ENCODE measurements around the gene CTXND2.
"Not testable (repeated sequence)": the region's sequence is repeated elsewhere in the genome, so short reads cannot be mapped to it uniquely, and the experiment has no call there.

CTXND2 gene

GRCh38 chr1:150888727-150889126 is 1.8 kb downstream of the CTXND2 start:
- Histone ChIP-seq H3K79me2 (ENCODE audit: insufficient read depth, low read depth) (no peaks in the 10 kb centered on the region), H3K9ac (no peak overlapping the region), H3K36me3 (ENCODE audit: insufficient read depth) (no peaks in the 10 kb centered on the region), H3K4me2 (no peak overlapping the region), H3K27ac (no peak overlapping the region), H4K20me1 (ENCODE audit: insufficient read depth) (no peaks in the 10 kb centered on the region), H2AFZ (ENCODE audit: low read depth) (no peak overlapping the region), H3K27me3 (ENCODE audit: insufficient read depth, low read depth) (no peaks in the 10 kb centered on the region), H3K4me3 (IDR thresholded peaks at IDR 0.05; ENCODE audit: insufficient read depth, low read depth, low read length) (no peak overlapping the region), H3K4me1 (ENCODE audit: low read depth, poor library complexity, severe bottlenecking) (peaks cover 21% of the 10 kb centered on the region)
- TF ChIP-seq, protein P1, sequence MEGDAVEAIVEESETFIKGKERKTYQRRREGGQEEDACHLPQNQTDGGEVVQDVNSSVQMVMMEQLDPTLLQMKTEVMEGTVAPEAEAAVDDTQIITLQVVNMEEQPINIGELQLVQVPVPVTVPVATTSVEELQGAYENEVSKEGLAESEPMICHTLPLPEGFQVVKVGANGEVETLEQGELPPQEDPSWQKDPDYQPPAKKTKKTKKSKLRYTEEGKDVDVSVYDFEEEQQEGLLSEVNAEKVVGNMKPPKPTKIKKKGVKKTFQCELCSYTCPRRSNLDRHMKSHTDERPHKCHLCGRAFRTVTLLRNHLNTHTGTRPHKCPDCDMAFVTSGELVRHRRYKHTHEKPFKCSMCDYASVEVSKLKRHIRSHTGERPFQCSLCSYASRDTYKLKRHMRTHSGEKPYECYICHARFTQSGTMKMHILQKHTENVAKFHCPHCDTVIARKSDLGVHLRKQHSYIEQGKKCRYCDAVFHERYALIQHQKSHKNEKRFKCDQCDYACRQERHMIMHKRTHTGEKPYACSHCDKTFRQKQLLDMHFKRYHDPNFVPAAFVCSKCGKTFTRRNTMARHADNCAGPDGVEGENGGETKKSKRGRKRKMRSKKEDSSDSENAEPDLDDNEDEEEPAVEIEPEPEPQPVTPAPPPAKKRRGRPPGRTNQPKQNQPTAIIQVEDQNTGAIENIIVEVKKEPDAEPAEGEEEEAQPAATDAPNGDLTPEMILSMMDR (conservative IDR thresholded peaks at IDR 0.05; ENCODE audit: low read depth, low read length), result no peak

- Histone ChIP-seq H2AFZ (ENCODE audit: low read depth) (peak overlapping the region; percentile 29; the same call in 1 of the 2 replicates), H3K27ac (peak overlapping the region; percentile 2; the same call in 1 of the 2 replicates), H3K9ac (no peak overlapping the region), H3K4me3 (IDR thresholded peaks at IDR 0.05; ENCODE audit: insufficient read depth, low read depth, low read length) (peak overlapping the region; percentile 68), H3K27me3 (ENCODE audit: insufficient read depth, low read depth) (no peaks in the 10 kb centered on the region), H3K36me3 (ENCODE audit: insufficient read depth) (no peaks in the 10 kb centered on the region), H4K20me1 (ENCODE audit: insufficient read depth) (no peaks in the 10 kb centered on the region), H3K4me2 (peak overlapping the region; percentile 59), H3K79me2 (ENCODE audit: insufficient read depth, low read depth) (no peaks in the 10 kb centered on the region), H3K4me1 (ENCODE audit: low read depth, poor library complexity, severe bottlenecking) (peaks cover 18% of the 10 kb centered on the region)
- TF ChIP-seq, protein P1 (conservative IDR thresholded peaks at IDR 0.05; ENCODE audit: low read depth, low read length), result no peak
Observed at GRCh38 chr1:150890033-150890416, 3.1 kb downstream of the CTXND2 start.

- no peak overlapping the region for H2AFZ ChIP-seq (ENCODE audit: low read depth)
- H3K9ac ChIP-seq, result no peak overlapping the region
- no peaks in the 10 kb centered on the region for H3K27me3 ChIP-seq (ENCODE audit: insufficient read depth, low read depth)
- no peak overlapping the region for H3K27ac ChIP-seq
- H3K36me3 ChIP-seq (ENCODE audit: insufficient read depth), result no peaks in the 10 kb centered on the region
- TF ChIP-seq, protein P1 (conservative IDR thresholded peaks at IDR 0.05; ENCODE audit: low read depth, low read length), result no peak
- H3K4me3 ChIP-seq (IDR thresholded peaks at IDR 0.05; ENCODE audit: insufficient read depth, low read depth, low read length), result no peak overlapping the region
- H3K4me2 ChIP-seq, result no peak overlapping the region
- no peaks in the 10 kb centered on the region for H4K20me1 ChIP-seq (ENCODE audit: insufficient read depth)
- H3K79me2 ChIP-seq (ENCODE audit: insufficient read depth, low read depth), result no peaks in the 10 kb centered on the region
- peaks cover 18% of the 10 kb centered on the region for H3K4me1 ChIP-seq (ENCODE audit: low read depth, poor library complexity, severe bottlenecking)
Observed at GRCh38 chr1:150893336-150893913, 6.5 kb downstream of the CTXND2 start.

- no peak overlapping the region for H3K4me3 ChIP-seq (IDR thresholded peaks at IDR 0.05; ENCODE audit: insufficient read depth, low read depth, low read length)
- H2AFZ ChIP-seq (ENCODE audit: low read depth), result no peak overlapping the region
- H4K20me1 ChIP-seq (ENCODE audit: insufficient read depth), result no peaks in the 10 kb centered on the region
- H3K27me3 ChIP-seq (ENCODE audit: insufficient read depth, low read depth), result no peaks in the 10 kb centered on the region
- no peak overlapping the region for H3K4me2 ChIP-seq
- no peak overlapping the region for H3K27ac ChIP-seq
- TF ChIP-seq, protein P1 (conservative IDR thresholded peaks at IDR 0.05; ENCODE audit: low read depth, low read length), result no peak
- no peak overlapping the region for H3K9ac ChIP-seq
- no peaks in the 10 kb centered on the region for H3K79me2 ChIP-seq (ENCODE audit: insufficient read depth, low read depth)
- no peaks in the 10 kb centered on the region for H3K36me3 ChIP-seq (ENCODE audit: insufficient read depth)
- peaks cover 4% of the 10 kb centered on the region for H3K4me1 ChIP-seq (ENCODE audit: low read depth, poor library complexity, severe bottlenecking)
Observed at GRCh38 chr1:150895618-150896017, 8.7 kb downstream of the CTXND2 start.

- H3K4me2 ChIP-seq; H3K79me2 ChIP-seq (ENCODE audit: insufficient read depth, low read depth); H3K4me3 ChIP-seq (IDR thresholded peaks at IDR 0.05; ENCODE audit: insufficient read depth, low read depth, low read length); H2AFZ ChIP-seq (ENCODE audit: low read depth); H3K9ac ChIP-seq; H3K36me3 ChIP-seq (ENCODE audit: insufficient read depth); H3K27me3 ChIP-seq (ENCODE audit: insufficient read depth, low read depth); H4K20me1 ChIP-seq (ENCODE audit: insufficient read depth); H3K4me1 ChIP-seq (ENCODE audit: low read depth, poor library complexity, severe bottlenecking); H3K27ac ChIP-seq: not testable (repeated sequence)
Observed at GRCh38 chr1:150899795-150900194, 12.9 kb downstream of the CTXND2 start.
